ENCODE data around the gene SERPINE1.

DNA sequence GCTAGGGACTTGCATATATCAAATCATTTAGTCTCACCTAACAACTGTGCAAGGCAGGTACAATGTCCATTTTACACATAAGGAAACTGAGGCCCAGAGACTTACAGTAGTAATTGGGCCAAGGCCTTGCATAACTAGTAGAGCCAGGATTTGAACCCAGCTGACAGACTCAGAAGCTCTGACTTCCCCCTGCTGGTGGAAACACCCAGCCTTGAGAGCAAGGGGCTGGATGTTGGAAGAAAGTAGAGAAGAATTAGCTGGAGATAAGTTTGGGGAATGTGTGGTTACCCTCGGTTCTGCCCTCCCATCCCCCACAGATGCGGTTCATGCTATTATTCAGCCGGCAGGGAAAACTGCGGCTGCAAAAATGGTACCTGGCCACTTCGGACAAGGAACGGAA lies 29.4 kb downstream of the SERPINE1 start:
- TF ChIP-seq, protein P1, sequence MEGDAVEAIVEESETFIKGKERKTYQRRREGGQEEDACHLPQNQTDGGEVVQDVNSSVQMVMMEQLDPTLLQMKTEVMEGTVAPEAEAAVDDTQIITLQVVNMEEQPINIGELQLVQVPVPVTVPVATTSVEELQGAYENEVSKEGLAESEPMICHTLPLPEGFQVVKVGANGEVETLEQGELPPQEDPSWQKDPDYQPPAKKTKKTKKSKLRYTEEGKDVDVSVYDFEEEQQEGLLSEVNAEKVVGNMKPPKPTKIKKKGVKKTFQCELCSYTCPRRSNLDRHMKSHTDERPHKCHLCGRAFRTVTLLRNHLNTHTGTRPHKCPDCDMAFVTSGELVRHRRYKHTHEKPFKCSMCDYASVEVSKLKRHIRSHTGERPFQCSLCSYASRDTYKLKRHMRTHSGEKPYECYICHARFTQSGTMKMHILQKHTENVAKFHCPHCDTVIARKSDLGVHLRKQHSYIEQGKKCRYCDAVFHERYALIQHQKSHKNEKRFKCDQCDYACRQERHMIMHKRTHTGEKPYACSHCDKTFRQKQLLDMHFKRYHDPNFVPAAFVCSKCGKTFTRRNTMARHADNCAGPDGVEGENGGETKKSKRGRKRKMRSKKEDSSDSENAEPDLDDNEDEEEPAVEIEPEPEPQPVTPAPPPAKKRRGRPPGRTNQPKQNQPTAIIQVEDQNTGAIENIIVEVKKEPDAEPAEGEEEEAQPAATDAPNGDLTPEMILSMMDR (IDR thresholded peaks at IDR 0.05) = no peak
- no peak for TF ChIP-seq POLR2A (IDR thresholded peaks at IDR 0.05)

Measured in thyroid gland (tissue), 4 donors.